Chondrocyte (in vitro differentiated cells): ENCODE data around the gene DUOXA1. TPM values are rescaled to one million over a fixed set of nuclear protein-coding genes. Genes with fewer than 3 reads are reported as not detected.
A peak's percentile ranks its signal among the peaks of the same experiment; 100 is the strongest.

Experiments used
- DNase-seq: peaks from one replicate; pipeline ENCODE4 v3.0.0; 2021; ENCODE audit warnings: mixed read lengths, low spot score
- H3K27ac Mint-ChIP-seq: one replicate; pipeline ENCODE4 v1.8.0; 2021; ENCODE audit warnings: mild to moderate bottlenecking, moderate library complexity, mixed read lengths; ENCODE audit not compliant: unreplicated experiment
- H3K27me3 Mint-ChIP-seq: 2 replicates; pipeline ENCODE4 v1.8.0; 2021; ENCODE audit warnings: low read depth, mixed read lengths
- H3K36me3 Mint-ChIP-seq: 2 replicates; pipeline ENCODE4 v1.8.0; 2021; ENCODE audit warnings: low read depth, mixed read lengths
- H3K4me1 Mint-ChIP-seq: 2 replicates; pipeline ENCODE4 v1.8.0; 2021; ENCODE audit warnings: low read depth, mild to moderate bottlenecking, mixed read lengths
- H3K4me3 Mint-ChIP-seq: one replicate; pipeline ENCODE4 v1.8.0; 2021; ENCODE audit warnings: mild to moderate bottlenecking, moderate library complexity, mixed read lengths; ENCODE audit not compliant: unreplicated experiment
- H3K9me3 Mint-ChIP-seq: 2 replicates; pipeline ENCODE4 v1.8.0; 2021; ENCODE audit warnings: low read depth, mixed read lengths
- total RNA-seq: library from RNA; stranded (reverse); gene quantifications from 3 replicates; pipeline ENCODE4 v1.2.1, GENCODE V29; 2021
- TF ChIP-seq, protein P1 (sequence below): fragments of 200-600 bp; sonication (generic); IDR thresholded peaks from 2 replicates; pipeline ENCODE4 v1.5.0; 2021; ENCODE audit warnings: antibody characterized with exemption, mild to moderate bottlenecking, moderate library complexity

DUOXA1 gene
- total RNA-seq, 1 donor from 2014 or later, result 0.47 TPM

DNA sequence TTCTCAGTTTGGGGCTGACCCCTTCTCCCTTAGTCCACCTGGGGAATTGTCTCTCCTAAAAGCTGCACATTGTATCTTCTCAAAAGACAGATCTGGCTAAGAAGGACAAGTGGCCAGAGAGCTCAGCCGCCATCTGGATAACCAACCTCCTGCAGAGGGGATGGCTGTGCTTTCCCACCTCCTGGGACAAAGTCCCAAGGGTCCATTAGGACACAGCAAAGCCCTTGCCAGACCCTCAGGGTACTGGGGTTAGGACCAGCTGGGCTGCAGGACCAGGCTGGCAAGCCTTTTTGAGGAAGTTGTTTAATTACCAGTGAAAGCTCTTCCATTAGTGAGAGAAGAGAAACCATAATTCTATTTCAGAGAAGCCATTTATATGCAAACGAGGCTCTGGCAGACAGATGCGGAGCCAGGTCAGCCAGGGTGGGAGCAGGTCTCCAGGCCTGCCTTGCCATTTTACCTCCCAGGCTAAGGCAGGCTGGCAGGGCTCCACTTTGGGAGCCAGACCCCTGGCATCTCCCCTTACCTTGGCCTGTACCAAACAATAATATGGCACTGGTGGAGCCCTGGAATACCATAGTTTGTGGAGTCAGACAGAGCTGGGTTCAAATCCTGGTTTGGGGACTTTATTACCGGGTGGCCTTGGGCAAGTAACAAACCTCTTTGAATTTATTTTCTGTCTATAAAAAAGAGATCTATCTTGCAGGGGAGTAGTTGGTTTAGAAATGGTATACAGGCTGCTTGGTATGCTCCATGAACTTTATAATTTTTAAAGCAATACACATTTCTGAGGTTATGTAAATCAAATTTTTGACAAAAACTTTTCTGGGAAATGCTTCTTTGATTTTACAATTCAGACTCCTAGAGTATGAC, 40.2 kb upstream of the DUOXA1 start:
- peaks cover 22% of the 10 kb centered on the region for H3K4me1 Mint-ChIP-seq
- H3K9me3 Mint-ChIP-seq, result no peaks in the 10 kb centered on the region
- DNase-seq, result peak; percentile 25
- H3K4me3 Mint-ChIP-seq, result no peak overlapping the region
- no peaks in the 10 kb centered on the region for H3K27me3 Mint-ChIP-seq
- TF ChIP-seq, protein P1, sequence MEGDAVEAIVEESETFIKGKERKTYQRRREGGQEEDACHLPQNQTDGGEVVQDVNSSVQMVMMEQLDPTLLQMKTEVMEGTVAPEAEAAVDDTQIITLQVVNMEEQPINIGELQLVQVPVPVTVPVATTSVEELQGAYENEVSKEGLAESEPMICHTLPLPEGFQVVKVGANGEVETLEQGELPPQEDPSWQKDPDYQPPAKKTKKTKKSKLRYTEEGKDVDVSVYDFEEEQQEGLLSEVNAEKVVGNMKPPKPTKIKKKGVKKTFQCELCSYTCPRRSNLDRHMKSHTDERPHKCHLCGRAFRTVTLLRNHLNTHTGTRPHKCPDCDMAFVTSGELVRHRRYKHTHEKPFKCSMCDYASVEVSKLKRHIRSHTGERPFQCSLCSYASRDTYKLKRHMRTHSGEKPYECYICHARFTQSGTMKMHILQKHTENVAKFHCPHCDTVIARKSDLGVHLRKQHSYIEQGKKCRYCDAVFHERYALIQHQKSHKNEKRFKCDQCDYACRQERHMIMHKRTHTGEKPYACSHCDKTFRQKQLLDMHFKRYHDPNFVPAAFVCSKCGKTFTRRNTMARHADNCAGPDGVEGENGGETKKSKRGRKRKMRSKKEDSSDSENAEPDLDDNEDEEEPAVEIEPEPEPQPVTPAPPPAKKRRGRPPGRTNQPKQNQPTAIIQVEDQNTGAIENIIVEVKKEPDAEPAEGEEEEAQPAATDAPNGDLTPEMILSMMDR, result no peak
- peaks cover 2% of the 10 kb centered on the region for H3K36me3 Mint-ChIP-seq
- H3K27ac Mint-ChIP-seq, result no peak overlapping the region

DNA sequence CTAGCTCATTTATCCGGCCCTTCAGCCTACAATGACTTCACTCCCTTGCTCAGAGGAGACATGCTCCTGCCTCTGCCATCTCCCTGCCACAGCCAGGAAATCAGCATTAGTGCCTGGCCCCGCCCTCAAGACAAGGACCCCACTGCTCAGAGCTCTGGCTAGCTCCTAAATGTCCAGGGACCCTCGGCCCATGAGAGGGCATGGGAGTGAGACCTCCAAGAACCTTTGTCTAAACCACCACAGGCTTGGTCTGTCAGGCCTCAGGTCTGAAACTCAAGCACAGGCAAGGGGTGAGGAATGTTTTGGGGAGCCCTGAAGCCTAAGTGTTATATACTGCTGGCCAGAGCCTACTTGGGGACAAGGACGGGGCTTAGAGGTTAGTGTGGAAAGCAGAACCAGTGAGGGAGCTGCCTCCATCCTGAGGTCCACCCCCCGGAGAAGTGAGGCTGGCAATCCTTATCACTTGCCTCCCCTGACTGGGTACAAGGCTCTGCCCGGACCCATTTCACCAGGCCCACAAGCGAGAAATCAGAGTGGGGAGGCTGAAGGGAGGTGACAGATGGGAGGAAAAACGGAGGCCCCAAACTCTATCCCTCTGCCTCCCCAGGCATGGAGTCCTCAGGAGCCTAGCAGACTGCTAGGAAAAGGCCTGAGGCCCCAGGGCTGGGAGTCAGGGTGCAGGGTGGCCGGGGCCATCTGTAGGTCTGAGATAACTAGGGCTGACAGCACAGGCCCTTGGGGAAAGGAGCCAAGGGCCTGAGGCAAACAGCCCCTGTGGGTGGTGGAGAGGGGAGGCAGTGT, 39.3 kb upstream of the DUOXA1 start:
- TF ChIP-seq, protein P1, result no peak
- Mint-ChIP-seq H3K36me3 (peaks cover 1% of the 10 kb centered on the region), H3K4me1 (peaks cover 22% of the 10 kb centered on the region), H3K27ac (peak overlapping the region; percentile 32), H3K4me3 (no peak overlapping the region), H3K9me3 (no peaks in the 10 kb centered on the region), H3K27me3 (no peaks in the 10 kb centered on the region)
- no peak for DNase-seq

DNA sequence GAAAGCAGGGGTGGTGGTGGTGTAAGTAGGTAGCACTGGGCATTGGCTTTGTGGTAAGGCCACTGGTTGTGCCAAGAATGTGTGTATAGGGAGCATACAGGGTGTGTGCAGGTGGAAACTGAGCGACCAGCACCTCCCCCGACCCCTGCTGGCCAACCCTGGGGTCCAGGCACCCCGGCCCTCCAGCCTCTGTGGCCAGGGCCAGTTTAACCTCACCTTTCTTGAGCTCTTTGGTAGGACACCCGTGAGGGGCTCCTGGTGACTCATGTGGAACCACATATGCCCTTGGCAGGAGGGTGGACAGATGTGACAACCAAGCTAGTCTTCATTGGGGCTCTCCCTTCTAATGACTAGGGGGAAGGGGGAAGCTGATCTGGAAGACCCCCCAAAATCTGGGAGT, 38.6 kb upstream of the DUOXA1 start:
- no peak for DNase-seq
- Mint-ChIP-seq H3K27me3 (no peaks in the 10 kb centered on the region), H3K36me3 (no peaks in the 10 kb centered on the region), H3K4me1 (peaks cover 24% of the 10 kb centered on the region), H3K27ac (no peak overlapping the region), H3K9me3 (no peaks in the 10 kb centered on the region), H3K4me3 (no peak overlapping the region)
- TF ChIP-seq, protein P1, result no peak

DNA sequence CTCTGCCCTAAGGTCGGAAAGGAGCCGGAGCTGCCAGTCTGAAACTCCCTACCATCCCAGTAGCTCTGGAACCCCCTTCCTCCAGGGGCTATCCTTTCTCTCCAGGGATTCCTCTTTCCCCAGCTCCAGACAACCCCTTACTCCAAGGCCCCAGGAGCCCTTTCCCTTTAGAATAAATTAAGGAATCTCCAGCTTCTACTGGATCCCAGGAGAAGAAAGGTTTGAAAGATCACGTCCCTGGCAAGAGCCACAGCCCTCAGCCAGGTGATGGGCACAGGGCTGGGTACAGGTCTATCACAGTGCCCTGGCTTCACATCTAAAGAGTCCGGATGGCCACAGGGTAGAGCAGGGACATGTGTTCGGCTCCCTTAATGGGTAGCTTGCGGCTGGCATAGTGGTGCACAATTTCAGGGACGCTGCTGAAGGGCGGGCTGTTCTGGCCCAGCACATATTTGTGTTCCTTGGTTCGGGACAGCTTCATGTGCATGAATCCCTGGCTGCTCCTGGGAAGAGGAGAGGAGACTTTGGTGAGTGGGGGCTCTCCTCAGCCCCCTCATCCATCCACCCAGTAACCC, 38.0 kb upstream of the DUOXA1 start:
- H3K36me3 Mint-ChIP-seq, result no peaks in the 10 kb centered on the region
- H3K27ac Mint-ChIP-seq, result peak overlapping the region; percentile 45
- H3K27me3 Mint-ChIP-seq, result no peaks in the 10 kb centered on the region
- TF ChIP-seq, protein P1, result peak; percentile 16
- DNase-seq, result no peak
- no peaks in the 10 kb centered on the region for H3K9me3 Mint-ChIP-seq
- H3K4me3 Mint-ChIP-seq, result peak overlapping the region; percentile 67
- H3K4me1 Mint-ChIP-seq, result peaks cover 30% of the 10 kb centered on the region
